HEK293 (cell line): ENCODE data around the gene HOXB13.

Experiments used
- CTCF ChIP-seq: fragments of 450-650 bp; formaldehyde crosslinking; IDR thresholded peaks from 2 replicates; pipeline ENCODE4 v1.5.1; 2016; ENCODE audit warnings: missing biosample characterization, missing genetic modification characterization
- ZNF362 ChIP-seq: fragments of 450-650 bp; formaldehyde crosslinking; IDR thresholded peaks from 2 replicates; pipeline ENCODE4 v1.5.1; 2016; ENCODE audit warnings: missing biosample characterization, missing genetic modification characterization
- ZNF404 ChIP-seq: fragments of 450-650 bp; formaldehyde crosslinking; IDR thresholded peaks from 2 replicates; pipeline ENCODE4 v1.5.1; 2017; ENCODE audit warnings: missing biosample characterization, missing genetic modification characterization
- ZNF558 ChIP-seq: fragments of 450-650 bp; formaldehyde crosslinking; IDR thresholded peaks from 2 replicates; pipeline ENCODE4 v1.5.1; 2016; ENCODE audit warnings: missing biosample characterization, missing genetic modification characterization
- TF ChIP-seq, protein P1 (sequence below): fragments of 450-650 bp; formaldehyde crosslinking; IDR thresholded peaks from 2 replicates; pipeline ENCODE4 v1.5.1; 2016; ENCODE audit warnings: missing biosample characterization, missing genetic modification characterization
- TF ChIP-seq, protein P2 (sequence below): fragments of 450-650 bp; formaldehyde crosslinking; optimal IDR thresholded peaks from 2 replicates; pipeline ENCODE3; 2016; ENCODE audit warnings: missing biosample characterization, mild to moderate bottlenecking, missing genetic modification characterization

DNA sequence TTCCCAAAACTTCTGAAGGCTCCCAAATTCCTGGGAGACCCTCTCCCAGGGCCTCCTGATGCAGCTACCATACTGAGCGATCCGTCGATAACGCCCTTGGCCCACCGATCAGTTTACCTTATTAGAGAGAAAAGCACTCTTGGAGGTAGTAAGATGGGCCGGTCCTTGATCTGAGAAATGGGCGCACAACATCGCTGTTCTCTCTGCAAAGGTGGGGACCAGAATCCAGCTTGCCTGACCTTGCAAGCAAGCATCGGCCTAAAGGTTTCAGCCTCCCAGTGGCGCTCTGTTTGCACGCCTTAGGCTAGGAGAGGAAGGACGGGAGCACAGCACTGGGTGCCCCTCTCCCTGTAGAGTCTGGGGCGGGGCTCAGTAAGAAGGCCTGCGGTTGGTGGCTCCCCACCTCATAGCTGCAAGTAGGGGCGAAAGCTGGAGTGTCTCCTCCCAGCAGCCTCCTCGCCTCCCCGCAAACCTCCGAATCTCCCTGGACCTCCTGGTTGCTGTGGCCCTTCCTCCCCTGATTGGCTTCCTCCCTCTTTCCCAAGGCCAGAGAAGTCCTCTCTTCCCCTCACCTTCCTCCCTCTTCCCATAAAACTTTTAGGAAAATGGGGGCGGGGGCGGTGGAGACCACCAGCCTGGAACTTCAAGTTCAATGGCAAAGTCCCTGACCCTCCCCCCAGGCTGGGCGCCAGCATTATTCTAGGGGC lies 6.2 kb downstream of the HOXB13 start, which contains the start of gene PRAC1:
- no peak for TF ChIP-seq CTCF (tag by site-specific recombination)
- TF ChIP-seq ZNF558 (tag by site-specific recombination), result no peak
- no peak for TF ChIP-seq ZNF362 (tag by site-specific recombination)
- TF ChIP-seq, protein P1, sequence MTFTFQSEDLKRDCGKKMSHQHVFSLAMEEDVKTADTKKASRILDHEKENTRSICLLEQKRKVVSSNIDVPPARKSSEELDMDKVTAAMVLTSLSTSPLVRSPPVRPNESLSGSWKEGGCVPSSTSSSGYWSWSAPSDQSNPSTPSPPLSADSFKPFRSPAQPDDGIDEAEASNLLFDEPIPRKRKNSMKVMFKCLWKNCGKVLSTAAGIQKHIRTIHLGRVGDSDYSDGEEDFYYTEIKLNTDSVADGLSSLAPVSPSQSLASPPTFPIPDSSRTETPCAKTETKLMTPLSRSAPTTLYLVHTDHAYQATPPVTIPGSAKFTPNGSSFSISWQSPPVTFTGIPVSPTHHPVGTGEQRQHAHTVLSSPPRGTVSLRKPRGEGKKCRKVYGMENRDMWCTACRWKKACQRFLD (tag by site-specific recombination), result no peak
- TF ChIP-seq, protein P2, sequence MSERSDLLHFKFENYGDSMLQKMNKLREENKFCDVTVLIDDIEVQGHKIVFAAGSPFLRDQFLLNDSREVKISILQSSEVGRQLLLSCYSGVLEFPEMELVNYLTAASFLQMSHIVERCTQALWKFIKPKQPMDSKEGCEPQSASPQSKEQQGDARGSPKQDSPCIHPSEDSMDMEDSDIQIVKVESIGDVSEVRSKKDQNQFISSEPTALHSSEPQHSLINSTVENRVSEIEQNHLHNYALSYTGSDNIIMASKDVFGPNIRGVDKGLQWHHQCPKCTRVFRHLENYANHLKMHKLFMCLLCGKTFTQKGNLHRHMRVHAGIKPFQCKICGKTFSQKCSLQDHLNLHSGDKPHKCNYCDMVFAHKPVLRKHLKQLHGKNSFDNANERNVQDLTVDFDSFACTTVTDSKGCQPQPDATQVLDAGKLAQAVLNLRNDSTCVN (tag by site-specific recombination), result no peak
- TF ChIP-seq ZNF404 (tag by site-specific recombination), result no peak
